B cell (primary cell): ENCODE results near the gene OCSTAMP.

Source experiments
- EZH2 ChIP-seq: IDR thresholded peaks from 2 replicates; pipeline ENCODE4 v1.6.1; 2012; ENCODE audit warnings: borderline replicate concordance, low read depth, mild to moderate bottlenecking, moderate library complexity, low read length; ENCODE audit not compliant: insufficient read depth, poor library complexity, severe bottlenecking
- TF ChIP-seq, protein P1 (sequence below): fragments of 200-600 bp; IDR thresholded peaks from one replicate; pipeline ENCODE4 v1.8.0; 2022; ENCODE audit warnings: antibody characterized with exemption, mild to moderate bottlenecking

GRCh38 chr20:46578745-46579144 is 28.3 kb upstream of the OCSTAMP start:
- TF ChIP-seq, protein P1, sequence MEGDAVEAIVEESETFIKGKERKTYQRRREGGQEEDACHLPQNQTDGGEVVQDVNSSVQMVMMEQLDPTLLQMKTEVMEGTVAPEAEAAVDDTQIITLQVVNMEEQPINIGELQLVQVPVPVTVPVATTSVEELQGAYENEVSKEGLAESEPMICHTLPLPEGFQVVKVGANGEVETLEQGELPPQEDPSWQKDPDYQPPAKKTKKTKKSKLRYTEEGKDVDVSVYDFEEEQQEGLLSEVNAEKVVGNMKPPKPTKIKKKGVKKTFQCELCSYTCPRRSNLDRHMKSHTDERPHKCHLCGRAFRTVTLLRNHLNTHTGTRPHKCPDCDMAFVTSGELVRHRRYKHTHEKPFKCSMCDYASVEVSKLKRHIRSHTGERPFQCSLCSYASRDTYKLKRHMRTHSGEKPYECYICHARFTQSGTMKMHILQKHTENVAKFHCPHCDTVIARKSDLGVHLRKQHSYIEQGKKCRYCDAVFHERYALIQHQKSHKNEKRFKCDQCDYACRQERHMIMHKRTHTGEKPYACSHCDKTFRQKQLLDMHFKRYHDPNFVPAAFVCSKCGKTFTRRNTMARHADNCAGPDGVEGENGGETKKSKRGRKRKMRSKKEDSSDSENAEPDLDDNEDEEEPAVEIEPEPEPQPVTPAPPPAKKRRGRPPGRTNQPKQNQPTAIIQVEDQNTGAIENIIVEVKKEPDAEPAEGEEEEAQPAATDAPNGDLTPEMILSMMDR, result no peak
- TF ChIP-seq EZH2, result no peak
